HepG2 (cell line): ENCODE measurements around the gene MEAF6. TPM values are rescaled to one million over a fixed set of nuclear protein-coding genes. Genes with fewer than 3 reads are reported as not detected.

Source experiments
- ARNT ChIP-seq: fragments of 450-650 bp; IDR thresholded peaks from 2 replicates; pipeline ENCODE4 v1.6.1; 2017
- ATRX ChIP-seq: sonication (generic); formaldehyde crosslinking; IDR thresholded peaks from 2 replicates; pipeline ENCODE4 v1.4.0; 2020; ENCODE audit warnings: missing genetic modification reagents, borderline replicate concordance
- CBX2 ChIP-seq, 2 experiments: fragments of 200-600 bp in 1 of 2; sonication (generic); formaldehyde crosslinking in 1 of 2; IDR thresholded peaks; 2 replicates each; pipeline versions ENCODE4 v1.7.0 to v1.8.1; 2018 to 2022; ENCODE audit warnings: low read depth in 2 of 2, low read length in 1 of 2, mild to moderate bottlenecking in 1 of 2, missing genetic modification reagents in 1 of 2
- FIP1L1 ChIP-seq: fragments of 200-400 bp; formaldehyde crosslinking; IDR thresholded peaks from 2 replicates; pipeline ENCODE4 v1.6.1; 2018; ENCODE audit warnings: low read depth, mild to moderate bottlenecking, low read length, moderate library complexity, borderline replicate concordance; ENCODE audit not compliant: insufficient read depth
- FOXJ3 ChIP-seq: sonication (generic); formaldehyde crosslinking; IDR thresholded peaks from 2 replicates; pipeline ENCODE4 v1.4.0; 2020; ENCODE audit warnings: missing genetic modification reagents, mild to moderate bottlenecking, borderline replicate concordance
- GTF2F1 ChIP-seq: fragments of 150-350 bp; IDR thresholded peaks from 2 replicates; pipeline ENCODE4 v1.6.1; 2014; ENCODE audit warnings: low read length
- HMGA1 ChIP-seq: sonication (generic); formaldehyde crosslinking; conservative IDR thresholded peaks from 2 replicates; pipeline ENCODE4 v1.4.0; 2020; ENCODE audit warnings: missing genetic modification reagents
- KAT8 ChIP-seq: IDR thresholded peaks from 2 replicates; pipeline ENCODE4 v1.6.1; 2016; ENCODE audit warnings: missing genetic modification reagents, missing compliant biosample characterization
- KDM1A ChIP-seq: IDR thresholded peaks from 2 replicates; pipeline ENCODE4 v1.6.1; 2016; ENCODE audit warnings: missing compliant biosample characterization
- KLF11 ChIP-seq: IDR thresholded peaks from 2 replicates; pipeline ENCODE4 v1.6.1; 2016; ENCODE audit warnings: missing compliant biosample characterization
- MAF1 ChIP-seq: sonication (generic); formaldehyde crosslinking; IDR thresholded peaks from 2 replicates; pipeline ENCODE4 v1.5.0; 2020; ENCODE audit warnings: missing genetic modification reagents, borderline replicate concordance
- NR2C2 ChIP-seq: sonication (generic); formaldehyde crosslinking; IDR thresholded peaks from 2 replicates; pipeline ENCODE4 v1.4.0; 2020; ENCODE audit warnings: missing genetic modification reagents, mild to moderate bottlenecking, moderate library complexity, borderline replicate concordance
- ONECUT2 ChIP-seq: sonication (generic); formaldehyde crosslinking; IDR thresholded peaks from 2 replicates; pipeline ENCODE4 v1.4.0; 2020; ENCODE audit warnings: missing genetic modification reagents
- PCBP1 ChIP-seq: fragments of 200-400 bp; formaldehyde crosslinking; IDR thresholded peaks from 2 replicates; pipeline ENCODE4 v1.6.1; 2017; ENCODE audit warnings: mild to moderate bottlenecking, low read depth, low read length, borderline replicate concordance
- SALL1 ChIP-seq: sonication (generic); formaldehyde crosslinking; IDR thresholded peaks from 2 replicates; pipeline ENCODE4 v1.8.0; 2022; ENCODE audit warnings: mild to moderate bottlenecking, missing genetic modification reagents
- SIN3B ChIP-seq: fragments of 150-350 bp; IDR thresholded peaks from 2 replicates; pipeline ENCODE4 v1.6.1; 2014; ENCODE audit warnings: low read length
- SNAI1 ChIP-seq: sonication (generic); formaldehyde crosslinking; IDR thresholded peaks from 2 replicates; pipeline ENCODE4 v1.5.0; 2020; ENCODE audit warnings: mild to moderate bottlenecking, missing genetic modification reagents, borderline replicate concordance
- TEAD3 ChIP-seq: optimal IDR thresholded peaks from 2 replicates; pipeline ENCODE3; 2016; ENCODE audit warnings: borderline replicate concordance
- ZBTB42 ChIP-seq: sonication (generic); formaldehyde crosslinking; IDR thresholded peaks from 2 replicates; pipeline ENCODE4 v1.5.0; 2020; ENCODE audit warnings: mild to moderate bottlenecking, missing genetic modification reagents
- ZBTB7B ChIP-seq: sonication (generic); formaldehyde crosslinking; IDR thresholded peaks from 2 replicates; pipeline ENCODE4 v1.4.0; 2020; ENCODE audit warnings: missing genetic modification reagents
- ZFAT ChIP-seq: sonication (generic); formaldehyde crosslinking; conservative IDR thresholded peaks from 2 replicates; pipeline ENCODE4 v1.8.1; 2023; ENCODE audit warnings: missing genetic modification reagents, inconsistent platforms
- ZNF382 ChIP-seq: sonication (generic); formaldehyde crosslinking; IDR thresholded peaks from 2 replicates; pipeline ENCODE4 v1.5.0; 2020; ENCODE audit warnings: missing genetic modification reagents, mild to moderate bottlenecking, borderline replicate concordance
- ZNF432 ChIP-seq: sonication (generic); formaldehyde crosslinking; IDR thresholded peaks from 2 replicates; pipeline ENCODE4 v1.5.0; 2020; ENCODE audit warnings: missing genetic modification reagents, mild to moderate bottlenecking, borderline replicate concordance
- ZNF713 ChIP-seq: sonication (generic); formaldehyde crosslinking; IDR thresholded peaks from 2 replicates; pipeline ENCODE4 v1.4.0; 2020; ENCODE audit warnings: mild to moderate bottlenecking, missing genetic modification reagents
- ZNF775 ChIP-seq: sonication (generic); formaldehyde crosslinking; IDR thresholded peaks from 2 replicates; pipeline ENCODE4 v1.4.0; 2020; ENCODE audit warnings: missing genetic modification reagents, mild to moderate bottlenecking, moderate library complexity, borderline replicate concordance
- ZNF781 ChIP-seq: sonication (generic); formaldehyde crosslinking; IDR thresholded peaks from 2 replicates; pipeline ENCODE4 v1.5.1; 2020; ENCODE audit warnings: borderline replicate concordance, mild to moderate bottlenecking, missing genetic modification reagents; ENCODE audit errors: not compliant biosample characterization
- polyA plus RNA-seq, 8 experiments: library from polyadenylated mRNA; depleted of rRNA in 3 of 8; stranded (reverse) in 7 of 8; unstranded in 1 of 8; fragments of >200 nt; fragmentation: Illumina TruSeq in 4 of 8; extraction: Trizol in 4 of 8; gene quantifications; 2 replicates each; pipeline versions ENCODE4 v1.2.1 to v1.2.3, GENCODE V29; 2011 to 2016; ENCODE audit warnings: low read depth in 4 of 8, missing spikeins in 1 of 8, mixed read lengths in 1 of 8; ENCODE audit not compliant: insufficient read depth in 1 of 8
- total RNA-seq, 5 experiments: library from RNA; depleted of rRNA; stranded (reverse); fragments of >200 nt; fragmentation: Illumina TruSeq; extraction: Trizol; gene quantifications; 2 replicates each; pipeline ENCODE4 v1.2.3, GENCODE V29; 2016; ENCODE audit warnings: low read depth in 1 of 5
- TF ChIP-seq, protein P1 (sequence below): sonication (generic); formaldehyde crosslinking; IDR thresholded peaks from 2 replicates; pipeline ENCODE4 v1.8.1; 2023; ENCODE audit warnings: mild to moderate bottlenecking, inconsistent platforms, moderate library complexity, missing genetic modification reagents, borderline replicate concordance
- TF ChIP-seq, protein P2 (sequence below): IDR thresholded peaks from 2 replicates; pipeline ENCODE4 v1.6.1; 2016

The MEAF6 gene
- total and polyA plus RNA-seq, 2 of the 13 experiments (the other 11 are each of a cell fraction or from before 2014, with no cell fraction given): 29.5 to 45.6 TPM

DNA sequence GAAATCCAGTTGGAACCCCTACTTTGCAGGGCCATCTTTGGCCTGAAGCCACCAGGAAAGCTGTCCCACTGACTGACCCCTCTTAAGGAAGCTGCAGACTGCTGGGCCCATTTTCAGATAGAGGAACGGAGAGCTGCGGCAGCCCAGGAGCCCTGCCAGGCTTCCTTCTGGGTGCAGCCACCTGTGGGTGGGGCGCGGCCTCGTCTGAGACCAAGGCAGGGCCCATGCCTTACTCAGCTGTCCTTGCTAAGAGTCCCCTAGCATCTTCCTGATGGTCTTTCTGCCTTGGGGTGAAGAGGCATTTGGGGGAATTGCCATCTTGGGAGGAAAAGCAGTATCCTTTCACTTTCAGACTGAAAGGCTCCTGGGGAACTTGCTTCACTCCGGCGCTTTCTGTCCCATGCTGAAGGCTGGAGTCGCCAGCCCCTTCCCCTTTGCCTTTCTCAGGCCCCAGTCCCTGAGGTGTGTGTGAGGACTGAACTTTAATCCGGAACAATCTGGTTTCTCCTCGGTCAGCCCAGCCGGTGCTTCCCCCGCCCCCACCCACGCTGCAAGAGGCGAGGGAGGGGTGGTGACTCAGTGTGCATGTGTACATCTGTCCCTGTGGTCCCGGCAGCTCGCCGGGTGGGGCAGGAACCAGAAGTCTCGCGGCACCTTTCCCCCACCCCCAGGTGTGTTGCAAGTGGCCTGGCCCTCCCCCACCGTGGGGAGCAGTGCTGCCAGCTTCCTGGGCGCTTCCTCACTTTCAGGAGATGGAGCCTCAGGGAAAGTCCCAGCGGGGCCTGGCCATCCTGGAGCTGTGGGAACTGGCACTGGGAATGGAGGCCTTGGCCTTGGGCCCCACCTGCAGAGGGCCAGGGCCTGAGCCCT lies 35.1 kb downstream of the MEAF6 start (continued):
- TF ChIP-seq ATRX (CRISPR knock-in tag) (no peak), ONECUT2 (CRISPR knock-in tag) (no peak), FIP1L1 (no peak), ARNT (no peak), KDM1A (CRISPR knock-in tag) (peak; percentile 73; the same call in 1 of the 2 replicates), ZBTB42 (CRISPR knock-in tag) (no peak), SALL1 (CRISPR knock-in tag) (peak; percentile 91), NR2C2 (peak; percentile 77), ZNF775 (CRISPR knock-in tag) (no peak), GTF2F1 (no peak), ZNF432 (CRISPR knock-in tag) (no peak), MAF1 (CRISPR knock-in tag) (peak; percentile 37; the same call in 1 of the 2 replicates), PCBP1 (no peak), ZNF713 (CRISPR knock-in tag) (no peak), ZNF382 (no peak), ZNF781 (CRISPR knock-in tag) (no peak), HMGA1 (CRISPR knock-in tag) (no peak), SIN3B (no peak), SNAI1 (CRISPR knock-in tag) (no peak), ZBTB7B (peak; percentile 70; the same call in 1 of the 2 replicates), TEAD3 (CRISPR knock-in tag) (peak; percentile 85), KAT8 (CRISPR knock-in tag) (peak; percentile 81), FOXJ3 (0 out of 2 replicates have a peak, but pooled peaks have one; percentile 39), ZFAT (no peak), KLF11 (CRISPR knock-in tag) (peak; percentile 66; the same call in 1 of the 2 replicates), CBX2 (IDR thresholded peaks at IDR 0.05; ENCODE audit: low read depth, low read length) (no peak), CBX2 (CRISPR knock-in tag; IDR thresholded peaks at IDR 0.05; ENCODE audit: low read depth) (no peak)
- TF ChIP-seq, protein P1, sequence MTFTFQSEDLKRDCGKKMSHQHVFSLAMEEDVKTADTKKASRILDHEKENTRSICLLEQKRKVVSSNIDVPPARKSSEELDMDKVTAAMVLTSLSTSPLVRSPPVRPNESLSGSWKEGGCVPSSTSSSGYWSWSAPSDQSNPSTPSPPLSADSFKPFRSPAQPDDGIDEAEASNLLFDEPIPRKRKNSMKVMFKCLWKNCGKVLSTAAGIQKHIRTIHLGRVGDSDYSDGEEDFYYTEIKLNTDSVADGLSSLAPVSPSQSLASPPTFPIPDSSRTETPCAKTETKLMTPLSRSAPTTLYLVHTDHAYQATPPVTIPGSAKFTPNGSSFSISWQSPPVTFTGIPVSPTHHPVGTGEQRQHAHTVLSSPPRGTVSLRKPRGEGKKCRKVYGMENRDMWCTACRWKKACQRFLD (CRISPR knock-in tag): no peak
- TF ChIP-seq, protein P2, sequence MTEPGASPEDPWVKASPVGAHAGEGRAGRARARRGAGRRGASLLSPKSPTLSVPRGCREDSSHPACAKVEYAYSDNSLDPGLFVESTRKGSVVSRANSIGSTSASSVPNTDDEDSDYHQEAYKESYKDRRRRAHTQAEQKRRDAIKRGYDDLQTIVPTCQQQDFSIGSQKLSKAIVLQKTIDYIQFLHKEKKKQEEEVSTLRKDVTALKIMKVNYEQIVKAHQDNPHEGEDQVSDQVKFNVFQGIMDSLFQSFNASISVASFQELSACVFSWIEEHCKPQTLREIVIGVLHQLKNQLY (CRISPR knock-in tag): peak; percentile 85
